ENCODE measurements around the gene KLF15. TPM values are rescaled to one million over a fixed set of nuclear protein-coding genes. Genes with fewer than 3 reads are reported as not detected.
"Not testable (repeated sequence)": the region's sequence is repeated elsewhere in the genome, so short reads cannot be mapped to it uniquely, and the experiment has no call there.

Gene KLF15
- total RNA-seq, 1 donor from 2014 or later, result 3.3 TPM

GRCh38 chr3:126338790-126339288, 18.4 kb downstream of the KLF15 start:
- H3F3A ChIP-seq (ENCODE audit: low read depth), result no peaks in the 10 kb centered on the region
- Mint-ChIP-seq H3K36me3 (no peaks in the 10 kb centered on the region), H3K27me3 (ENCODE audit: insufficient read depth, low read depth) (peaks cover 18% of the 10 kb centered on the region), H3K27ac (no peak overlapping the region), H3K4me1 (peaks cover 13% of the 10 kb centered on the region), H3K9me3 (no peaks in the 10 kb centered on the region), H3K4me3 (no peak overlapping the region)
- peaks cover 6% of the 10 kb centered on the region for H3K4me1 ChIP-seq
- H3K36me3 ChIP-seq, result no peaks in the 10 kb centered on the region
- H3K9ac ChIP-seq, result no peak overlapping the region
- H3K79me2 ChIP-seq (ENCODE audit: low read depth), result no peaks in the 10 kb centered on the region
- no peak for TF ChIP-seq CTCF (IDR thresholded peaks at IDR 0.05)
- no peak for TF ChIP-seq EZH2phosphoT487 (IDR thresholded peaks at IDR 0.05)
- TF ChIP-seq EZH2 (IDR thresholded peaks at IDR 0.05), result no peak
- H3K9me3 ChIP-seq (ENCODE audit: low read depth), result no peaks in the 10 kb centered on the region
- H4K20me1 ChIP-seq (ENCODE audit: low read depth), result no peaks in the 10 kb centered on the region
- H3K4me2 ChIP-seq, result no peak overlapping the region
- no peak overlapping the region for H3K27ac ChIP-seq
- no peaks in the 10 kb centered on the region for H3K27me3 ChIP-seq
- no peak for DNase-seq (ENCODE audit: low spot score)
- no peak overlapping the region for H2AFZ ChIP-seq (replicated peaks)
- no peak overlapping the region for H3K4me3 ChIP-seq

- TF ChIP-seq EZH2 (IDR thresholded peaks at IDR 0.05), result no peak
- TF ChIP-seq EZH2phosphoT487 (IDR thresholded peaks at IDR 0.05), result no peak
- no peak for TF ChIP-seq CTCF (IDR thresholded peaks at IDR 0.05)
- Histone ChIP-seq H3K4me3 (no peak overlapping the region), H4K20me1 (ENCODE audit: low read depth) (no peaks in the 10 kb centered on the region), H3K4me2 (no peak overlapping the region), H3K36me3 (no peaks in the 10 kb centered on the region), H3K9ac (no peak overlapping the region), H3K27ac (no peak overlapping the region), H2AFZ (replicated peaks) (no peak overlapping the region), H3K9me3 (ENCODE audit: low read depth) (no peaks in the 10 kb centered on the region), H3K27me3 (no peaks in the 10 kb centered on the region), H3K79me2 (ENCODE audit: low read depth) (no peaks in the 10 kb centered on the region), H3F3A (ENCODE audit: low read depth) (no peaks in the 10 kb centered on the region), H3K4me1 (peaks cover 6% of the 10 kb centered on the region)
- Mint-ChIP-seq H3K27me3 (ENCODE audit: insufficient read depth, low read depth) (peaks cover 18% of the 10 kb centered on the region), H3K36me3 (no peaks in the 10 kb centered on the region), H3K27ac (no peak overlapping the region), H3K4me1 (peaks cover 11% of the 10 kb centered on the region), H3K9me3 (no peaks in the 10 kb centered on the region), H3K4me3 (no peak overlapping the region)
- DNase-seq (ENCODE audit: low spot score), result no peak
These were observed 19.1 kb downstream of the KLF15 start for GRCh38 chr3:126337980-126338651.

- not testable (repeated sequence) for H3K36me3 Mint-ChIP-seq; H3K79me2 ChIP-seq (ENCODE audit: low read depth); H3K4me2 ChIP-seq; H3K27me3 ChIP-seq; H3K4me1 Mint-ChIP-seq; H3F3A ChIP-seq (ENCODE audit: low read depth); H3K4me1 ChIP-seq; H3K27ac ChIP-seq; H3K4me3 ChIP-seq; DNase-seq (ENCODE audit: low spot score); H3K9me3 ChIP-seq (ENCODE audit: low read depth); H3K36me3 ChIP-seq; H3K9ac ChIP-seq; H3K27ac Mint-ChIP-seq; H3K27me3 Mint-ChIP-seq (ENCODE audit: insufficient read depth, low read depth); H3K4me3 Mint-ChIP-seq; H2AFZ ChIP-seq (replicated peaks); H4K20me1 ChIP-seq (ENCODE audit: low read depth)
- H3K9me3 Mint-ChIP-seq, result peaks cover 30% of the 10 kb centered on the region
These were observed 25.3 kb downstream of the KLF15 start for GRCh38 chr3:126331812-126332336.

Measured in neural progenitor cell (in vitro differentiated cells).